HFFc6 (cell line): ENCODE data around the gene NRARP. TPM values are rescaled to one million over a fixed set of nuclear protein-coding genes. Genes with fewer than 3 reads are reported as not detected.
A peak's percentile ranks its signal among the peaks of the same experiment; 100 is the strongest.
"Not testable (repeated sequence)": the region's sequence is repeated elsewhere in the genome, so short reads cannot be mapped to it uniquely, and the experiment has no call there.

Experiments
- DNase-seq: peaks from one replicate; pipeline ENCODE4 v3.0.0-alpha.2; 2018
- H3K27ac Mint-ChIP-seq: 2 replicates; pipeline ENCODE4 v1.8.0; 2020; ENCODE audit warnings: mild to moderate bottlenecking, mixed read lengths
- H3K27me3 Mint-ChIP-seq: 2 replicates; pipeline ENCODE4 v1.8.0; 2021; ENCODE audit warnings: mild to moderate bottlenecking, moderate library complexity, mixed read lengths; ENCODE audit not compliant: insufficient read depth
- H3K36me3 Mint-ChIP-seq: 2 replicates; pipeline ENCODE4 v1.8.0; 2021; ENCODE audit warnings: low read depth, mixed read lengths
- H3K4me1 Mint-ChIP-seq: 2 replicates; pipeline ENCODE4 v1.8.0; 2020; ENCODE audit warnings: low read depth, mixed read lengths
- H3K4me3 Mint-ChIP-seq: 2 replicates; pipeline ENCODE4 v1.8.0; 2020; ENCODE audit warnings: mild to moderate bottlenecking, moderate library complexity, mixed read lengths
- H3K9me3 Mint-ChIP-seq: 2 replicates; pipeline ENCODE4 v1.8.0; 2020; ENCODE audit warnings: mild to moderate bottlenecking, mixed read lengths
- CTCF ChIP-seq: fragments of 200-600 bp; sonication (generic); IDR thresholded peaks from 2 replicates; pipeline ENCODE4 v1.5.0; 2021; ENCODE audit warnings: antibody characterized with exemption, mild to moderate bottlenecking
- total RNA-seq, 6 experiments: library from RNA; stranded (reverse); fragmentation: NEBNext Ultra II Directional; extraction: Animal tissue kit (Norgen Biotek cat#: 25700); gene quantifications; 2 replicates in 1 of 6; 3 replicates in 5 of 6; pipeline ENCODE4 v1.2.3, GENCODE V29; 2021

The NRARP gene
- total RNA-seq, 6 experiments from 2014 or later, result 0.09 to 0.36 (median 0.17) TPM; not detected in 1

- peaks cover 12% of the 10 kb centered on the region for H3K4me1 Mint-ChIP-seq
- H3K27ac Mint-ChIP-seq, result no peak overlapping the region
- no peak overlapping the region for H3K4me3 Mint-ChIP-seq
- peaks cover 20% of the 10 kb centered on the region for H3K36me3 Mint-ChIP-seq
- H3K9me3 Mint-ChIP-seq, result peaks cover 43% of the 10 kb centered on the region
- TF ChIP-seq CTCF, result no peak
- DNase-seq, result no peak
- H3K27me3 Mint-ChIP-seq, result peaks cover 10% of the 10 kb centered on the region
These were observed 31.1 kb upstream of the NRARP start for GRCh38 chr9:137333016-137333671.

DNA sequence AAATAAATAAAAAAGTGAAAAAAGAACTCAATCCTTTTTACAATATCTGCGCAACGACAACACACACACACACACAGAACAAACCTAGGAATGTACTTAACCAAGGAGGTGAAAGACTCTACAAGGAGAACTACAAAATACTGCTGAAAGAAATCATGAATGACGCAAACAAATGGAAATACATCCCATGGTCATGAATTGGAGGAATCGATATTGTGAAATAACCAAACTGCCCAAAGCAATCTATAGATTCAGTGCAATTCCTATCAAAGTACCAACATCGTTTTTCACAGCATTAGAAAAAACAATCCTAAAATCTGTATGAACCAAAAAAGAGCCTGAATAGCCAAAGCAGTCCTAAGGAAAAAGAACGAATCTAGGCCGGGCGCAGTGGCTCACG lies 29.9 kb upstream of the NRARP start:
- Mint-ChIP-seq H3K36me3 (peaks cover 19% of the 10 kb centered on the region), H3K27me3 (peaks cover 12% of the 10 kb centered on the region), H3K9me3 (peaks cover 43% of the 10 kb centered on the region), H3K4me3 (no peak overlapping the region), H3K4me1 (peaks cover 10% of the 10 kb centered on the region; the same call in 1 of the 2 replicates), H3K27ac (no peak overlapping the region)
- TF ChIP-seq CTCF, result no peak
- no peak for DNase-seq

DNA sequence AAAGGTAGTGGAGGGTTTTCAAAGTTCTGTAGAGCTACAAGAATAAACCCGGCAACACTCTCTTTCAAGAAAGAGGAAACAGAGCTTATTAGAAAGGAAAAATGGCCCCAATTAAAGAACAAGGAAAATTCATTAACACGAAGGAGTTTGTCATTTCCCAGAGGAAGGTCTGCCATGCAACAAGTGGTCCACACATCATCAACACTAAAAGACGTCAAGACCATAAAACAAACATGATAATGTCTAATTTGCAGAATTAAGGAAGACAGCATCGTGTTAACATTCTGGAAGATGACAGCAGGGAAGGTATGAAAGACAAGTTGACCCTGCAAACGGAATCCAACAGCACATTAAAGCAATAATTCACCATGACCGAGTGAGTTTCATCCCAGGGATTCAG lies 28.6 kb upstream of the NRARP start:
- Mint-ChIP-seq H3K27me3 (peaks cover 12% of the 10 kb centered on the region), H3K9me3 (peaks cover 32% of the 10 kb centered on the region), H3K36me3 (peaks cover 9% of the 10 kb centered on the region; the same call in 1 of the 2 replicates), H3K27ac (no peak overlapping the region), H3K4me1 (peaks cover 10% of the 10 kb centered on the region; the same call in 1 of the 2 replicates), H3K4me3 (no peak overlapping the region)
- no peak for DNase-seq
- TF ChIP-seq CTCF, result no peak

- Mint-ChIP-seq H3K4me1 (peaks cover 10% of the 10 kb centered on the region; the same call in 1 of the 2 replicates), H3K27me3 (peaks cover 12% of the 10 kb centered on the region), H3K9me3 (peaks cover 27% of the 10 kb centered on the region)
- not testable (repeated sequence) for DNase-seq, H3K36me3 Mint-ChIP-seq, H3K4me3 Mint-ChIP-seq, H3K27ac Mint-ChIP-seq
These were observed 27.5 kb upstream of the NRARP start for GRCh38 chr9:137329590-137329989.

GRCh38 chr9:137327641-137328550 lies 25.8 kb upstream of the NRARP start:
- not testable (repeated sequence) for H3K27ac Mint-ChIP-seq, DNase-seq, H3K4me1 Mint-ChIP-seq, H3K27me3 Mint-ChIP-seq, H3K36me3 Mint-ChIP-seq
- Mint-ChIP-seq H3K9me3 (peaks cover 27% of the 10 kb centered on the region), H3K4me3 (peak overlapping the region; percentile 35; the same call in 1 of the 2 replicates)

GRCh38 chr9:137326445-137327065 lies 24.5 kb upstream of the NRARP start:
- Mint-ChIP-seq H3K27me3 (peaks cover 10% of the 10 kb centered on the region), H3K4me3 (no peak overlapping the region), H3K4me1 (no peaks in the 10 kb centered on the region), H3K9me3 (peaks cover 28% of the 10 kb centered on the region), H3K36me3 (peaks cover 8% of the 10 kb centered on the region; the same call in 1 of the 2 replicates), H3K27ac (no peak overlapping the region)
- no peak for DNase-seq
- no peak for TF ChIP-seq CTCF
